HepG2 (cell line): ENCODE results near the gene ZNF341. TPM values are rescaled to one million over a fixed set of nuclear protein-coding genes. Genes with fewer than 3 reads are reported as not detected.

Experiments
- ATM ChIP-seq: fragments of 450-650 bp; IDR thresholded peaks from 2 replicates; pipeline ENCODE4 v1.7.1; 2017; ENCODE audit warnings: mild to moderate bottlenecking, borderline replicate concordance
- CCDC6 ChIP-seq: sonication (generic); formaldehyde crosslinking; IDR thresholded peaks from 2 replicates; pipeline ENCODE4 v1.8.1; 2022; ENCODE audit warnings: mild to moderate bottlenecking, missing genetic modification reagents, moderate library complexity
- FOSL1 ChIP-seq: sonication (generic); formaldehyde crosslinking; IDR thresholded peaks from 2 replicates; pipeline ENCODE4 v1.9.0; 2021; ENCODE audit warnings: missing genetic modification reagents, borderline replicate concordance
- FOXK2 ChIP-seq: fragments of 450-650 bp; IDR thresholded peaks from 2 replicates; pipeline ENCODE4 v1.6.1; 2016
- HDAC1 ChIP-seq: sonication (generic); formaldehyde crosslinking; IDR thresholded peaks from 2 replicates; pipeline ENCODE4 v1.5.1; 2020; ENCODE audit warnings: mild to moderate bottlenecking, missing genetic modification reagents
- MAF1 ChIP-seq: sonication (generic); formaldehyde crosslinking; IDR thresholded peaks from 2 replicates; pipeline ENCODE4 v1.5.0; 2020; ENCODE audit warnings: missing genetic modification reagents, borderline replicate concordance
- MAX ChIP-seq: IDR thresholded peaks from 2 replicates; pipeline ENCODE4 v1.6.1; 2012; ENCODE audit warnings: inconsistent platforms
- MEIS2 ChIP-seq: sonication (generic); formaldehyde crosslinking; IDR thresholded peaks from 2 replicates; pipeline ENCODE4 v1.9.0; 2021; ENCODE audit warnings: mild to moderate bottlenecking, missing genetic modification reagents
- PATZ1 ChIP-seq: sonication (generic); formaldehyde crosslinking; IDR thresholded peaks from 2 replicates; pipeline ENCODE4 v1.4.0; 2020; ENCODE audit warnings: missing genetic modification reagents
- RFX5 ChIP-seq: IDR thresholded peaks from 2 replicates; pipeline ENCODE4 v1.6.1; 2011; ENCODE audit warnings: low read depth, low read length, improper control_type of control experiment
- SMARCE1 ChIP-seq: fragments of 450-650 bp; IDR thresholded peaks from 2 replicates; pipeline ENCODE4 v1.6.1; 2017; ENCODE audit warnings: borderline replicate concordance
- SRF ChIP-seq: IDR thresholded peaks from 2 replicates; pipeline ENCODE4 v1.6.1; 2011; ENCODE audit warnings: mild to moderate bottlenecking, low read depth, low read length, moderate library complexity
- TBP ChIP-seq: sonication (generic); formaldehyde crosslinking; IDR thresholded peaks from 2 replicates; pipeline ENCODE4 v1.5.0; 2020; ENCODE audit warnings: missing genetic modification reagents
- ZFP36L2 ChIP-seq: sonication (generic); formaldehyde crosslinking; IDR thresholded peaks from 2 replicates; pipeline ENCODE4 v1.4.0; 2020; ENCODE audit warnings: missing genetic modification reagents
- ZNF331 ChIP-seq: sonication (generic); formaldehyde crosslinking; IDR thresholded peaks from 2 replicates; pipeline ENCODE4 v1.4.0; 2020; ENCODE audit warnings: missing genetic modification reagents
- ZNF441 ChIP-seq: sonication (generic); formaldehyde crosslinking; IDR thresholded peaks from 2 replicates; pipeline ENCODE4 v1.7.0; 2021; ENCODE audit warnings: missing genetic modification reagents, borderline replicate concordance
- ZNF512B ChIP-seq: sonication (generic); formaldehyde crosslinking; IDR thresholded peaks from 2 replicates; pipeline ENCODE4 v1.5.1; 2020; ENCODE audit warnings: missing genetic modification reagents, mild to moderate bottlenecking, borderline replicate concordance
- ZNF614 ChIP-seq: IDR thresholded peaks from 2 replicates; pipeline ENCODE4 v1.6.1; 2018; ENCODE audit warnings: missing biosample characterization, missing genetic modification reagents, inconsistent platforms, borderline replicate concordance
- ZNF749 ChIP-seq: sonication (generic); formaldehyde crosslinking; IDR thresholded peaks from 2 replicates; pipeline ENCODE4 v1.8.0; 2022; ENCODE audit warnings: mild to moderate bottlenecking, missing genetic modification reagents, moderate library complexity, borderline replicate concordance
- ZNF788 ChIP-seq: sonication (generic); formaldehyde crosslinking; IDR thresholded peaks from 2 replicates; pipeline ENCODE4 v1.5.0; 2020; ENCODE audit warnings: mild to moderate bottlenecking, missing genetic modification reagents, borderline replicate concordance
- polyA plus RNA-seq, 8 experiments: library from polyadenylated mRNA; depleted of rRNA in 3 of 8; stranded (reverse) in 7 of 8; unstranded in 1 of 8; fragments of >200 nt; fragmentation: Illumina TruSeq in 4 of 8; extraction: Trizol in 4 of 8; gene quantifications; 2 replicates each; pipeline versions ENCODE4 v1.2.1 to v1.2.3, GENCODE V29; 2011 to 2016; ENCODE audit warnings: low read depth in 4 of 8, missing spikeins in 1 of 8, mixed read lengths in 1 of 8; ENCODE audit not compliant: insufficient read depth in 1 of 8
- total RNA-seq, 5 experiments: library from RNA; depleted of rRNA; stranded (reverse); fragments of >200 nt; fragmentation: Illumina TruSeq; extraction: Trizol; gene quantifications; 2 replicates each; pipeline ENCODE4 v1.2.3, GENCODE V29; 2016; ENCODE audit warnings: low read depth in 1 of 5
- TF ChIP-seq, protein P1 (sequence below): sonication (generic); formaldehyde crosslinking; IDR thresholded peaks from 2 replicates; pipeline ENCODE4 v1.4.0; 2020; ENCODE audit warnings: low read depth, mild to moderate bottlenecking, missing genetic modification reagents

Gene ZNF341
- total and polyA plus RNA-seq, 2 of the 13 experiments (the other 11 are each of a cell fraction or from before 2014, with no cell fraction given): 1.1 to 2.2 TPM

- TF ChIP-seq ZNF512B (CRISPR knock-in tag): 0 out of 2 replicates have a peak, but pooled peaks have one; percentile 50
- no peak; the same call in 1 of the 2 replicates for TF ChIP-seq CCDC6 (CRISPR knock-in tag)
- TF ChIP-seq ZFP36L2 (CRISPR knock-in tag): no peak; the same call in 1 of the 2 replicates
- TF ChIP-seq ATM: no peak
- peak; percentile 71; the same call in 1 of the 2 replicates for TF ChIP-seq MEIS2 (CRISPR knock-in tag)
- TF ChIP-seq MAX: peak; percentile 45
- peak; percentile 58 for TF ChIP-seq ZNF331 (CRISPR knock-in tag)
- no peak for TF ChIP-seq SMARCE1
- TF ChIP-seq ZNF788 (CRISPR knock-in tag): no peak; the same call in 1 of the 2 replicates
- TF ChIP-seq ZNF441 (CRISPR knock-in tag): peak; percentile 63; the same call in 1 of the 2 replicates
- TF ChIP-seq ZNF749 (CRISPR knock-in tag): 0 out of 2 replicates have a peak, but pooled peaks have one; percentile 33
- peak; percentile 81; the same call in 1 of the 2 replicates for TF ChIP-seq TBP (CRISPR knock-in tag)
- no peak for TF ChIP-seq ZNF614
- peak; percentile 52 for TF ChIP-seq HDAC1
- TF ChIP-seq RFX5: no peak
- TF ChIP-seq FOXK2: no peak
- TF ChIP-seq PATZ1 (CRISPR knock-in tag): peak; percentile 77; the same call in 1 of the 2 replicates
- peak; percentile 71; the same call in 1 of the 2 replicates for TF ChIP-seq MAF1 (CRISPR knock-in tag)
- no peak for TF ChIP-seq SRF
- TF ChIP-seq, protein P1, sequence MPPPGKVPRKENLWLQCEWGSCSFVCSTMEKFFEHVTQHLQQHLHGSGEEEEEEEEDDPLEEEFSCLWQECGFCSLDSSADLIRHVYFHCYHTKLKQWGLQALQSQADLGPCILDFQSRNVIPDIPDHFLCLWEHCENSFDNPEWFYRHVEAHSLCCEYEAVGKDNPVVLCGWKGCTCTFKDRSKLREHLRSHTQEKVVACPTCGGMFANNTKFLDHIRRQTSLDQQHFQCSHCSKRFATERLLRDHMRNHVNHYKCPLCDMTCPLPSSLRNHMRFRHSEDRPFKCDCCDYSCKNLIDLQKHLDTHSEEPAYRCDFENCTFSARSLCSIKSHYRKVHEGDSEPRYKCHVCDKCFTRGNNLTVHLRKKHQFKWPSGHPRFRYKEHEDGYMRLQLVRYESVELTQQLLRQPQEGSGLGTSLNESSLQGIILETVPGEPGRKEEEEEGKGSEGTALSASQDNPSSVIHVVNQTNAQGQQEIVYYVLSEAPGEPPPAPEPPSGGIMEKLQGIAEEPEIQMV (CRISPR knock-in tag): no peak; the same call in 1 of the 2 replicates
- no peak for TF ChIP-seq FOSL1 (CRISPR knock-in tag)
These were observed 46.3 kb upstream of the ZNF341 start (continued) for GRCh38 chr20:33685328-33686099.
